Measurements from ENCODE around the gene TMEM200C. TPM values are rescaled to one million over a fixed set of nuclear protein-coding genes. Genes with fewer than 3 reads are reported as not detected.

The TMEM200C gene
- total RNA-seq (2011; cell fraction: chromatin; rRNA removed; ENCODE audit: low replicate concordance) = not detected in 2 replicates
- total RNA-seq (2011; cell fraction: nucleolus; rRNA removed) = not detected in 2 replicates
- not detected in 2 replicates for total RNA-seq (2011; cell fraction: nucleoplasm; rRNA removed)
- total RNA-seq (2014; rRNA removed) (not detected in 2 replicates), total RNA-seq (2014; rRNA removed; fragmentation: Illumina TruSeq; extraction: Trizol) (not detected in 2 replicates), total RNA-seq (2015; rRNA removed; fragmentation: Illumina TruSeq; extraction: Trizol) (not detected in 2 replicates), total RNA-seq (2021) (0.04 TPM in 1 of 2 replicates, not detected in the other), polyA plus RNA-seq (2011; rRNA removed) (not detected in 2 replicates), polyA plus RNA-seq (2014; fragmentation: Illumina TruSeq; extraction: Trizol) (not detected in 2 replicates), polyA plus RNA-seq (2014; fragmentation: Nextera tagmentation; extraction: Ambion mirVana) (not detected), polyA plus RNA-seq (2014; rRNA removed) (not detected in 2 replicates), polyA minus RNA-seq (2011; rRNA and poly(A)+ RNA removed) (not detected in 2 replicates), Bru-seq, nascent RNA (not detected), BruChase-seq, experiment 1, labeled RNA remaining after a 2-hour chase (percentile 7 among the genes with signal in this experiment), BruChase-seq, experiment 2, labeled RNA remaining after a 6-hour chase (percentile 11 among the genes with signal in this experiment)
- not detected in 2 replicates for polyA plus RNA-seq (2011; cell fraction: cytosol; rRNA removed)
- polyA plus RNA-seq (2011; cell fraction: nucleus; rRNA removed) = not detected in 2 replicates
- polyA plus RNA-seq (2012) = not detected in 2 replicates
- not detected in 2 replicates for polyA minus RNA-seq (2011; cell fraction: cytosol; rRNA and poly(A)+ RNA removed)
- not detected in 2 replicates for polyA minus RNA-seq (2011; cell fraction: nucleus; rRNA and poly(A)+ RNA removed)
- long read RNA-seq, experiment 1 = 0 reads
- long read RNA-seq, experiment 2 = 0 reads
- long read RNA-seq, experiment 3 = 0 reads

- H3K9me3 ChIP-seq (replicated peaks; ENCODE audit: control insufficient read depth, insufficient read depth, low read depth, low read length) = no peaks in the 10 kb centered on the region
- no TSS peak for BruUV-seq (replicated peaks)
- no peaks in the 10 kb centered on the region for H3K36me3 ChIP-seq (ENCODE audit: control insufficient read depth, insufficient read depth, low read length)
- no peak for FAIRE-seq
- no peaks in the 10 kb centered on the region for H3K79me2 ChIP-seq (ENCODE audit: control insufficient read depth, insufficient read depth, low read length)
- no peak within 1 kb of the TSS for H3K9ac ChIP-seq (ENCODE audit: insufficient read depth in 1 of 2, low read depth in 2 of 2, low read length in 2 of 2)
- in situ Hi-C loops (cut with MboI) = no loop called here
- H4K20me1 ChIP-seq (replicated peaks; ENCODE audit: control insufficient read depth, insufficient read depth, low read length) = no peaks in the 10 kb centered on the region
- H3K27ac ChIP-seq (ENCODE audit: extremely low read depth, low read depth, low read length) = no peak within 1 kb of the TSS
- ChIA-PET POLR2A (no interaction called here), CTCF (ENCODE audit: low intra/inter-chr PET ratio) (no interaction called here)
- no peak within 1 kb of the TSS for H3K4me2 ChIP-seq (ENCODE audit: insufficient read depth, low read length)
- TF ChIP-seq MBD2 (IDR thresholded peaks at IDR 0.05; ENCODE audit: borderline replicate concordance, low read depth) = no peak
- no peak for TF ChIP-seq POLR2B (IDR thresholded peaks at IDR 0.05; ENCODE audit: low read depth, partially characterized antibody)
- no peak for TF ChIP-seq HNRNPL (IDR thresholded peaks at IDR 0.05; ENCODE audit: low read depth, low read length)
- TF ChIP-seq CCNT2 (IDR thresholded peaks at IDR 0.05; ENCODE audit: borderline replicate concordance, extremely low read depth, insufficient read length, low read depth, low read length) = no peak
- no peak for TF ChIP-seq ZFP30 (CRISPR knock-in tag; IDR thresholded peaks at IDR 0.05; ENCODE audit: borderline replicate concordance)
- peaks cover 0 to 9% of the 10 kb centered on the region in 2 experiments; a peak in 1 of 5 replicates for H3K4me1 ChIP-seq (replicated peaks in 1 of 2; ENCODE audit: control insufficient read depth in 2 of 2, insufficient read depth in 2 of 2, low read length in 2 of 2)
- no peak for ATAC-seq
- H2AFZ ChIP-seq (ENCODE audit: low read depth, low read length) = no peak within 1 kb of the TSS
- intact Hi-C loops (cut with micrococcal nuclease) = no loop called here
- WGBS (ENCODE audit: insufficient coverage, low coverage, missing lambda C conversion rate) = 11% methylated on average over 39 of the region's 83 CpGs
- H3K4me3 ChIP-seq = no peak within 1 kb of the TSS
- no peaks in the 10 kb centered on the region; a peak in 1 of 5 replicates for H3K27me3 ChIP-seq (ENCODE audit: control insufficient read depth in 2 of 2, insufficient read depth in 2 of 2, low read length in 2 of 2)
- no peaks in the 10 kb centered on the region for H3K9me1 ChIP-seq (ENCODE audit: control insufficient read depth, insufficient read depth, low read length)
- DNase-seq (ENCODE audit: extremely low read depth in 1 of 4, low spot score in 3 of 4) = peak in 1 of 4 experiments; percentile 18
Observed at GRCh38 chr18:5895299-5895875, at the start of gene TMEM200C. TSS of gene TMEM200C (minus strand) at chr18:5895522. CDS start at chr18:5892063, 3,459 bp downstream.
